CD4-positive, alpha-beta T cell treated with Interleukin-4 for 4 hours (primary cell): ENCODE measurements around the gene NFE2L3.
A peak's percentile ranks its signal among the peaks of the same experiment; 100 is the strongest.
"Not testable (repeated sequence)": the region's sequence is repeated elsewhere in the genome, so short reads cannot be mapped to it uniquely, and the experiment has no call there.

Experiments
- DNase-seq: peaks from one replicate; pipeline ENCODE4 v3.0.0-alpha.2; 2020

NFE2L3 gene

DNA sequence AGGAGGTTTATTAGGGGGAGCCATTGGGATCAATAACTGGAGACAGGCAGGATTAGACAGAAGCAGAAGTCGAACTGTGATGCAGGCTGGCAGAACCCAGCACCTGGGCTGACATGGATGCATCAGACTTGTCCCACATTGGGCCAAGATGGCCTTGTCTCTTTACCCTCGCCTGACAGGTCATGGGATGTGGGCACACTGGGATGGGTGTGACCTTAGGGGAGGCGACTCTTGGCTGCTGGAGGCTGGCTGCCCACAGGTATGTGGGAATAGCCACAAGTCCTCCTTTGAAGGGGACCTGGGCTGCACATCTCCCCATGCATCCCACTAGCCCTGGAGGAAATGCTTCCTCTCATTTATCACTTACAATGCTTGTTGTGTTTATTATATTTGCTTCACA, 17.3 kb downstream of the NFE2L3 start:
- DNase-seq = no peak

DNA sequence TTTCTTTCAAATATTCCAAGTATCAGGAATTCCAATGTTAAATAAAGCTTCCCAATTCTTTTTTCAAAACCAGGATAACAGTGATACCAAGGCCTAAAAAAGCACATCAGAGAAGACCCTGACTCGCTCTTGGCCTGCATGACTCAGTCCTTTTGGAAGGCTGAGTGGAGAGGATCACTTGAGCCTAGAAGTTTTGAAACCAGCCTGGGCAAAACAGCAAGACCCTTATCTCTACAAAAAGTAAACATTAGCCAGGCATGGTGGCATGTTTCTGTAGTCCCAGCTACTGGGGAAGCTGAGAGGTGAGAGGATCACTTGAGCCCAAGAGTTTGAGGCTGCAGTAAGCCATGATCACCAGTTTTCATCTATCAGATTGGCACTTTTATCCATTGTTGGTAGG, 18.7 kb downstream of the NFE2L3 start:
- no peak for DNase-seq

DNA sequence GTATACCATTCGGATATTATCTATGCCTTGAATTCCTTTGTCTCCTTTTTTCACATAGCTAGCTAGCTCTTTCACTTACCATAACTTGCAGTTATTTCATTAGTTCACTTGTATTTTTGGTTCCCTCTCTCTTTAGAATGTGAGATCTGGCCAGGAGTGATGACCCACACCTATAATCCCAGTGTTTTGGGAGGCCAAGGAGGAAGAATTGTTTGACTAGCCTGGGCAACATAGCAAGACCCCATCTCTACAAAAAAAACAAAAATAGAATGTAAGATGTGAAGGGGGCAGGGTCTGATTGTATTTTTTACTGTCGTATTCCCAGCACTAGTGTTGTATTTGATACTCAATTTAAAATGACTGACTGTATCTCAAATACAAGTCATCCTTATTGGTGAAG, 19.6 kb downstream of the NFE2L3 start:
- DNase-seq = no peak

DNA sequence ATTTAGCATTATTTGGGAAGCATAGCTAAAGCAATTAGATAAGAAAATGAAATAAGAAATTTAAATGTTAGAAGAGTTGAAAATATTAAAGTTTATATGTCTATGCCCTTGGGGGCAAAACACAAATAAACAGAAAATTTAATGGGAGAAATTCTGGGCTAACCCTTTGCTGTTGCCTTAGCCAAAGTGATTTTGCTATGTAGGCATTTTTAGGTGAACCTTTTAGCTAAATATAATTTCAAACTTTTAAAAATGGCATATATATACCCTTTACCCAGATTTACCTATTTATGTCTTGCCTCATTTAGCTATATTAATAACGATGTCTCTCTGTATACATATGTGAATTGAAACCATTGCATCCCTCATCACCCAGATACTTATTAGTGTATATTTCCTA, 20.1 kb downstream of the NFE2L3 start:
- no peak for DNase-seq

DNA sequence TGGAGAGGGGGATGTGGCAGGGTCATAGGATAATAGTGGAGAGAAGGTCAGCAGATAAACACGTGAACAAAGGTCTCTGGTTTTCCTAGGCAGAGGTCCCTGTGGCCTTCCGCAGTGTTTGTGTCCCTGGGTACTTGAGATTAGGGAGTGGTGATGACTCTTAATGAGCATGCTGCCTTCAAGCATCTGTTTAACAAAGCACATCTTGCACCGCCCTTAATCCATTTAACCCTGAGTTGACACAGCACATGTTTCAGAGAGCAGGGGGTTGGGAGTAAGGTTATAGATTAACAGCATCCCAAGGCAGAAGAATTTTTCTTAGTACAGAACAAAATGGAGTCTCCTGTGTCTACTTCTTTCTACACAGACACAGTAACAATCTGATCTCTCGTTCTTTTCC, 23.9 kb downstream of the NFE2L3 start:
- DNase-seq = not testable (repeated sequence)

DNA sequence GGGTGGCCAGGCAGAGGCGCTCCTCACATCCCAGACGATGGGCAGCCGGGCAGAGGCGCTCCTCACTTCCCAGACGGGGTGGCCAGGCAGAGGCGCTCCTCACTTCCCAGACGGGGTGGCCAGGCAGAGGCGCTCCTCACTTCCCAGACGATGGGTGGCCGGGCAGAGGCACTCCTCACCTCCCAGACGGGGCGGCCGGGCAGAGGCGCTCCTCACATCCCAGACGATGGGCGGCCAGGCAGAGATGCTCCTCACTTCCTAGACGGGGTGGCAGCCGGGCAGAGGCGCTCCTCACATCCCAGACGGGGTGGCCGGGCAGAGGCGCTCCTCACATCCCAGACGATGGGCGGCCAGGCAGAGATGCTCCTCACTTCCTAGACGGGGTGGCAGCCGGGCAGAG, 24.7 kb downstream of the NFE2L3 start:
- DNase-seq = not testable (repeated sequence)

DNA sequence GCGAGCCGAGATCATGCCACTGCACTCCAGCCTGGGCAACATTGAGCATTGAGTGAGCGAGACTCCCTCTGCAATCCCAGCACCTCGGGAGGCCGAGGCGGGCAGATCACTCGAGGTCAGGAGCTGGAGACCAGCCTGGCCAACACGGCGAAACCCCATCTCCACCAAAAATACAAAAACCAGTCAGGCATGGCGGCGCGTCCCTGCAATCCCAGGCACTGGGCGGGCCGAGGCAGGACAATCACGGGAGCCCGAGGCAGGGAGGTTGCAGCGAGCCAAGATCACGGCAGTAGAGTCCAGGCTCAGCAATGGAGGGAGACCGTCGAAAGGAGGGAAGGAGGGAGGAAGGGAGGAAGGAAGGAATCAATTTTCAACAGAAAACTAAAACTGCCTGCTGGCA, 25.3 kb downstream of the NFE2L3 start:
- not testable (repeated sequence) for DNase-seq

DNA sequence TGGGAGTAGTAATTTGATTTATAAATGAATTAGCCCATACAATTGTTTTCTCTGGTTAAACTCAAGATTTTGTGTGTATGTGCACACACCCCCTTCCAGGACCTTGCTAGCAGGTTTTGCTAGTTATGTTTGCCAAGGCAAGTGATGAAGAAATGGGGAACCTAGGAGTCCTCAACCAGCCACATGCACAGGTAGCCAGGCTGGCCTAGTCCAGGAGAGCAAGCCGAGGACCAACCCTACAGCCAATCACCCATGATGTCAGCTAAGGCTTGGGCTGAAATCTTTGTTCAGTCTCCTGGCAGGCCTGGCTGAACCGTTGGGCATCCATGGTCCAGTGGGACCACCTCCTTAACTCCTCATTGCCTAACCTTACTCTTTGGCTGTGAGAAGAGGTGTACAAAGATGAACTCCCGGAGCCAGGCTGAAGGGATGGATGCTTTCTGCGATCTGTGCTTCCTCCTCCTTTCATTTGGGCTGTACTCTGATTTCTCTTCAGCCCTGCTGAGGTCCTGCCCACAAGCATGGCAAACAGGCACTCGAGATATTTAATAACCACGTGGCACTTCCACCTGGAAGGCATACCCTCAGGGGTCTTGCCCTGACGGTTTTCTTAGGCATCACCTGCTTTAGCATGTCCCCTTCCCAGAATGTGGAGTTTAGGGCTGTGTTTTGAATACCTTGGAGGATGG, 26.4 kb downstream of the NFE2L3 start:
- DNase-seq = no peak

DNA sequence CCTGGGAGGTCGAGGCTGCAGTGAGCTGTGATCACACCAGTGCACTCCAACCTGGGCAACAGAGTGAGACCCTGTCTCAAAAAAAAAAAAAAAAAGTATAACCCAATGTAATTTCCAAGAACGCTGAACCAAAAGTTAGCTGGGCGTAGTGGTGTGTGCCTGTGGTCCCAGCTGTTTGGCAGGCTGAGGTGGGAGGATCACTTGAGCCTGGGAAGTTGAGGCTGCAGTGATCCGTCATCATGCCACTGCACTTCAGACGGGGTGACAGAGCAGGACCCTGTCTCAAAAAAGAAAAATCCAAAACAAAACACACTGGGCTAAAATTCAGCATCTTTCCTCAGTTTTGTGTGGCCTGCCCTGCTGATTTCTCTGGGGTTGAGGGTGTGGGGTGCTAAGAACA, 27.4 kb downstream of the NFE2L3 start:
- no peak for DNase-seq

DNA sequence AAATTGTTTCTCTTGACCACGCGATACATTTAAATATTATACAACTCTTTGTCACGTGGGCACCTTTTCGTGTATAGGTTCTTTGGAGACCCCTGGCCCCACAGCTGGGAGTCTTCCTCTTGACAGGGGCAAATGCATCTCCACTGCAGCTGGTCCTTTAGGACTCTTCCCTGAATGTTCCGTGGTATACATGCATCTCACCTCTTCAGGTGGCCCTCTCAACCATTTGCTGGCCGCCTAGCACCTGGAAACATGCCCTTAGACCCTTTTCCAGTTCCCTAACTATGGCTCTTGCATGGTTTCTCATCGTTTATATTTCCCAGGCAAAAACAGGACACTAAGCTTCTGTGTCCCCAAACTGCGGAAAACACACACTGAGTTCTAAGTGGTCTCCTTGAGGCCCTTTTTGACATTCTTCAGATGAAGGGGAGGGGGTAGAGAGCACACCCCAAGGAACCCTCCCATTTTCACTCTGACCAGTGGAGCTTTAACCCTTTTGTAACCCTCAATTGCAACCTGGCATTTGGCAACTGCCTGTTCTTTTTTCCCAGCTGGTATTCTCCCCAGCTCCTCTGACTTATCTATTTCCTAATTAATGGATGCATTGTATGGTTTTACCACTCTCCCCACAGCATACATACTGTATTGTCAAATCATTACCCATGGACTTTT, 28.0 kb downstream of the NFE2L3 start:
- DNase-seq = no peak

DNA sequence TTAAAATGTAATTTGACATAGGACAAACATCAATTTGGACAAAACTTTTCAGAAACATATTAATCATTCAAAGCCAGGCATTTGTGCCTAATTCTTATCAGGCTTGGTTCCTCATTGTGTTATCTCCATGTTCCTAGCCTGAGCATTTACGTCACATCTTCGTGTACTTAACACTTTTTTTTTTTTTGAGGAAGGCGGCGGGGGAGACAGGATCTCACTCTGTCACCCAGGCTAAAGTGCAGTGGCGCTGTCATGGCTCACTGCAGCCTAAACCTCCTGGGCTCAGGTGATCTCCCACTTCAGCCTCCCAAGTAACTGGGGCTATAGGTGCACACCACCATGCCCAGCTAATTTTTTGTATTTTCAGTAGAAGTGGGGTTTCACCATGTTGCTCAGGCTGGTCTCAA, 28.8 kb downstream of the NFE2L3 start:
- DNase-seq = no peak

DNA sequence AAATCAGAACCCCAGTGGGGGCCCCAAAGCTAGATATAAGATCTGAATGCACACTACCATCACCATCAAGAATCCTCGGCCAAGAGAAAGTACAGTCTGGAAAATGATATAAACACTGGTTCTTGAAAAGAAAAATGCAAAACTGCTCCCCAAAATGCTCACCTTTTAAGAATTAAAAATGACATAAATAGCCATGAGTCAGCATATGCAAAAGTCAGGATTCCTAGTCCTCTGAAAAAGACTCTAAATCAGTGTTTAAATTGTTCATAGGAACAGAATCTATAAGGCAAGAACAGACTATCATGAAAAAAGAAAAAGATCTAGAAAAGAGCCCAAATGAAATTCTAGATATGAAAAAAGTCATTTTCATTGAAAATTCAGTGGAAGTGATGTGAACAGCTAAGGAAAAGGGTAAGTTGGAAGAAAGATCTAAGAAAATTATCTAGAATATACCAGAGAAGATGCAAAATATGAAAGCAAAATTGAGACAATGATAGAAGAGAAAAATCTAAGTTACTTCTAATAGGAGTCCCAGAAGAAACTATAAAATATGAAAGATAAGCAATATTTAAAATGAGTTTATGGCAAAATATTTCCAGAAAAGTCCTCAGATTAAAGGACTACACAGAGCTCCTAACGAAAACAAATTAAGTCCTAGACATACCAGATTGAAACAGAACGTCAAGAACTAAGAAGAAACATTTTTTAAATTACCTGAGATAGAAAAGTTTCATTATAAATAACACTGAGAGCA, 29.7 kb downstream of the NFE2L3 start:
- DNase-seq = no peak

DNA sequence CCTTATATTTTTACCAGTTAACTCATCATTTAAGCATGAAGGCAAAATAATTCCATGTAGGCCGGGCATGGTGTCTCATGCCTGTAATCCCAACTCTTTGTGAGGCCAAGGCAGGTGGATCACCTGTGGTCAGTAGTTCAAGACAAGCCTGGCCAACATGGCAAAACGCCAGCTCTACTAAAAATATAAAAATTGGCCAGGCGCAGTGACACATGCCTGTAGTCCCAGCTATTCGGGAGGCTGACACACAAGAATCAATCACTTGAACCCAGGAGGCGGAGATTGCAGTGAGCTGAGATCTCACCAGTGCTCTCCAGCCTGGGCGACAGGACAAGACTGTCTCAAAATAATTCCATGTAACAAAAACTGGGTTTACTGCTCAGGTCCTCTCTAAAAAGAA, 30.3 kb downstream of the NFE2L3 start:
- DNase-seq = no peak

DNA sequence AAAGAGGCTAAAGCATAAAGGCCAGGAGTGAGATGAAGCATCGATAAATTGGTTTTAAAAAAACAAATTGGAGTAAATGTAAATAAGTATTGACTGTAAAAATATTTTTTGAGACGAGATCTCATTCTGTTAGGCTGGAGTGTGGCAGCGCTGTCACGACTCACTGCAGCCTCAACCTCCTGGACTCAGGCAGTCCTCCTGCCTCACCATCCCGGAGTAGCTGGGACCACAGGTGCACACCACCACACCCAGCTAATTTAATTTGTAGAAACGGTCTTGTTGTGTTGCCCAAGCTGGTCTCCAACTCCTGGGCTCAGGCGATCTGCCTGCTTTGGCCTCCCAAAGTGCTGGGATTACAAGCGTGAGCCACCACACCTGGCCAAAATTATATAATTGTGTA, 30.7 kb downstream of the NFE2L3 start:
- no peak for DNase-seq

DNA sequence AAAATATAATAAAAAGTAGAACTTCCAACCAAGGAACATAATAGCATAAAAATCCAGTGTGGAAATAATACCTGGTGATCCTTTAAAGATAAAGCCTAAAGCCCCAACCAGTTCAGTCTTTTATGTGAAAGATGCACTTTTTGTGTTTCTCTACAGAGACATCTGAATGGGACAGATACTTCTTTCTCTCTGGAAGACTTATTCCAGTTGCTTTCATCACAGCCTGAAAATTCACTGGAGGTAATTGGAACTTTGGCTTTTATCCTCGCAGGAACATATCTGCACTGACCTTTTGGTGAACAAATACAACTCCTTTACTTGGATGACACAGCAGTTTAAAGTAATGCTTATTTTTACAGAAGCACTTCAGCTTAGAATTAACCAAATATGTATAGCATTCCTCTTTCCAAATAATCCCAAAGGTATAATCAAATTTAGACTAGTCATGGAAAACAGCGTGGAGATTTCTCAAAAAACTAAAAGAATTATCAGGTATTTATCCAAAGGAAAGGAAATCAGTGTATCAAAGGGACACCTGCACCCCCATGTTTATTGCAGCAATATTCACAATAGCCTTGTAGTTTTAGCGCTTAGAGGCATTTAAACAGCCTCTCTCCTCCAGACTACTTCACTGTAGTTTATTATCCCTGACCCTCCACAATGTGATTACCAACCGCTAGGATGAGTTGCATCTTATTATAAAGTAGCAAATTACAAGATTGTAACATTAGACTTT, 31.7 kb downstream of the NFE2L3 start:
- DNase-seq = no peak

DNA sequence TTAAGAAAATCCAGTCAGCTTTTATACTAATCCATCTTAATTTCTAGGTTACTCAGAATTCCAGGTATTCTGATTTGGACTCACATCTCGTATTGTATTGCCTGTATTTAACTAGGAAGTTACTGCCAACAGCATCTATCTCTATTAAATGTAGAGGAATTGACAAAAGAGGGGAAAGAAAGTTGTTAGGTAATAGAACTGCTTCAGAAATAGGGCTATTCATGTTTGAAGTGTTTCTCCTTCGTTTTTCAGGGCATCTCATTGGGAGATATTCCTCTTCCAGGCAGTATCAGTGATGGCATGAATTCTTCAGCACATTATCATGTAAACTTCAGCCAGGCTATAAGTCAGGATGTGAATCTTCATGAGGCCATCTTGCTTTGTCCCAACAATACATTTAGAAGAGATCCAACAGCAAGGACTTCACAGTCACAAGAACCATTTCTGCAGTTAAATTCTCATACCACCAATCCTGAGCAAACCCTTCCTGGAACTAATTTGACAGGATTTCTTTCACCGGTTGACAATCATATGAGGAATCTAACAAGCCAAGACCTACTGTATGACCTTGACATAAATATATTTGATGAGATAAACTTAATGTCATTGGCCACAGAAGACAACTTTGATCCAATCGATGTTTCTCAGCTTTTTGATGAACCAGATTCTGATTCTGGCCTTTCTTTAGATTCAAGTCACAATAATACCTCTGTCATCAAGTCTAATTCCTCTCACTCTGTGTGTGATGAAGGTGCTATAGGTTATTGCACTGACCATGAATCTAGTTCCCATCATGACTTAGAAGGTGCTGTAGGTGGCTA, 32.5 kb downstream of the NFE2L3 start:
- not testable (repeated sequence) for DNase-seq

DNA sequence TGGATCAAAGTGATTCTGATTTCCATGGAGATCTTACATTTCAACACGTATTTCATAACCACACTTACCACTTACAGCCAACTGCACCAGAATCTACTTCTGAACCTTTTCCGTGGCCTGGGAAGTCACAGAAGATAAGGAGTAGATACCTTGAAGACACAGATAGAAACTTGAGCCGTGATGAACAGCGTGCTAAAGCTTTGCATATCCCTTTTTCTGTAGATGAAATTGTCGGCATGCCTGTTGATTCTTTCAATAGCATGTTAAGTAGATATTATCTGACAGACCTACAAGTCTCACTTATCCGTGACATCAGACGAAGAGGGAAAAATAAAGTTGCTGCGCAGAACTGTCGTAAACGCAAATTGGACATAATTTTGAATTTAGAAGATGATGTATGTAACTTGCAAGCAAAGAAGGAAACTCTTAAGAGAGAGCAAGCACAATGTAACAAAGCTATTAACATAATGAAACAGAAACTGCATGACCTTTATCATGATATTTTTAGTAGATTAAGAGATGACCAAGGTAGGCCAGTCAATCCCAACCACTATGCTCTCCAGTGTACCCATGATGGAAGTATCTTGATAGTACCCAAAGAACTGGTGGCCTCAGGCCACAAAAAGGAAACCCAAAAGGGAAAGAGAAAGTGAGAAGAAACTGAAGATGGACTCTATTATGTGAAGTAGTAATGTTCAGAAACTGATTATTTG, 33.3 kb downstream of the NFE2L3 start:
- peak; percentile 36 for DNase-seq

DNA sequence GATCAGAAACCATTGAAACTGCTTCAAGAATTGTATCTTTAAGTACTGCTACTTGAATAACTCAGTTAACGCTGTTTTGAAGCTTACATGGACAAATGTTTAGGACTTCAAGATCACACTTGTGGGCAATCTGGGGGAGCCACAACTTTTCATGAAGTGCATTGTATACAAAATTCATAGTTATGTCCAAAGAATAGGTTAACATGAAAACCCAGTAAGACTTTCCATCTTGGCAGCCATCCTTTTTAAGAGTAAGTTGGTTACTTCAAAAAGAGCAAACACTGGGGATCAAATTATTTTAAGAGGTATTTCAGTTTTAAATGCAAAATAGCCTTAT, 33.8 kb downstream of the NFE2L3 start:
- DNase-seq = no peak

DNA sequence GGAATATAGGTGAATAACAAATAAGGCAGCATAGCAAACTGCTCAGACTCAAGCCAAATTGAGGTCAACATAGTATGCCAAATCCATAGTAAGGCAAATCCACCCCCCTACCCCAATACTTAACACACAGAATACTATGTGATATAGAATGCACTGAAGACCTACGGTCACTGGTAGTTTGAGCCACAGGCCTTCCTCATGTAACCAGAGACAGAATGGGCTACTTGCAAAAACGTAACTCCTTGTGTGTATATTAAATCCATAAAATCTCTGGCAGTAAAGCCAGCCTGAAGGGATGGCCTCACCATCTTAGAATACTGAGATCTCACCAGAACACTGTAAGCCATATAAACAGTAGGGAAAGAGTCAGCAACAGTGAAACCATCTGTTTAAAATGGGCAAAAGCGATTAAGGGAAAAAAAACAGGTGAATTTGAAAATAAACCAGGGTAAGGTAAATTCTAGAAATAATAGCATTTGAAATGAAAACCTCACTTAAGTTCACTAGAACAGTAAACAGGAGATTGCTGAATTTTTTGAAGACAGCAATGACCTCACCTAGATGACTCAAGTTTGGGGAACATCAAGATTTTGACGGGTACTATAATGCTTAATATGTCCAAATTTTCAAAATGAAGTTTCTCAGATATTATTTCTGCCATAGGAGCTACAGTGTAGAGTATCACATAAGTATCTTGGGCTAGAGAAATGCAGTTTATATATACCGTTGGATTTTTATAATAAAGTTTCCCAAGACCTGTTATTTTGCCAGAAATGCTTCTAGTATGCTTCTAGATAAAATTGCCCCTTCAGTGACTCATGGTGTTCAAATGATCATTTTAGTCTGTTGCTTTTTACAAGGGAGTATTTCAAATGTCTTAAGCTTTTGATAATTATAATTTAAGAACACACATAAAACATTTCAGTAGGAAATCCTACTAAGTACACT, 34.6 kb downstream of the NFE2L3 start:
- DNase-seq = peak; percentile 44

DNA sequence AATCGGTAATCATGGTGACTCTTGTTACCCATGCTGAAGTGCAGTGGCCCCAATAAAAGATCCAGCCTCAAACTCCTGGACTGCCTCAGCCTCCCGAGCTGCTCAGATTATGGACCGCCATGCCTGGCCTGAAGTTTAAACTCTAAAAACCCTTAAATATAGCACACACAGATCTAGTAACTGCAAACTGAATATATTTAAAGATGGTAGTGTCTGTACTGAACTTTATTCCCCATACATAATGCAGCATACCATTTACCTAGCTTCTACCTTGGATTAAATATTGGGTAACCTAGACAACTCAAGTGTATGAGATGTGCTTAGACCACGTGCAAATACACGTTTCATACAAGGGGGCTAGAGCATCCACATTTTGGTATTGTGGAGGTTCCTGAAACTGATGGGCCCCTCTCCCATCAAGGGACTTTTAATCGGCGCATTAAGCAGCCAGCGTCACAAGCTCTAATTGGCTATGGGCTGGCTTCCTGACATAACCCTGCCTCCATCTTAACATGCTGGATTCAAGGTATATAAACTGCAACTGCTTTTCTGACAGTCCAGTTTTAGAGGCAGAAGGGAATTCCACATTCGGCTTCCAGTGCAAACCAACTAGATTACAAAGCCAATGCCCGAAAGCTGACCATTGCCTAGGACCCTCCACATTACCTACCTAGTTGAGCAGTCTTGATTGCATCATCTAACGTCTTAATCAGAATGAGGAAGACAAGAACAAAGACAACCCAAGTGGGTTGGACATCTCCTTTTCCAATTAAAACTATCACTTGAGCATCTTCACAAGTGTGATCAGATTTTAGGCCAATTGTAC, 35.6 kb downstream of the NFE2L3 start:
- DNase-seq = no peak
